HCT116 (cell line): Measurements from ENCODE around the gene HOXD9. TPM values are rescaled to one million over a fixed set of nuclear protein-coding genes. Genes with fewer than 3 reads are reported as not detected.

ENCODE experiments used
- ATF3 ChIP-seq: IDR thresholded peaks from 2 replicates; pipeline ENCODE4 v1.6.1; 2012
- CBX3 ChIP-seq: IDR thresholded peaks from 2 replicates; pipeline ENCODE4 v1.6.1; 2012; ENCODE audit warnings: low read depth
- EGR1 ChIP-seq: IDR thresholded peaks from 2 replicates; pipeline ENCODE4 v1.6.1; 2012; ENCODE audit warnings: low read depth
- EZH2 ChIP-seq: fragments of 200-600 bp; sonication (generic); IDR thresholded peaks from 2 replicates; pipeline ENCODE4 v1.6.1; 2017; ENCODE audit warnings: antibody characterized with exemption, mixed run types
- EZH2phosphoT487 ChIP-seq: fragments of 200-600 bp; IDR thresholded peaks from 2 replicates; pipeline ENCODE4 v1.6.1; 2018; ENCODE audit warnings: antibody characterized with exemption, borderline replicate concordance
- FOSL1 ChIP-seq: IDR thresholded peaks from 2 replicates; pipeline ENCODE4 v1.6.1; 2012; ENCODE audit warnings: low read depth
- JUND ChIP-seq: IDR thresholded peaks from 2 replicates; pipeline ENCODE4 v1.6.1; 2012
- POLR2AphosphoS5 ChIP-seq: IDR thresholded peaks from 2 replicates; pipeline ENCODE4 v1.6.1; 2011; ENCODE audit warnings: mild to moderate bottlenecking, low read depth, low read length, moderate library complexity
- total RNA-seq: library from RNA; stranded (reverse); gene quantifications from one replicate; pipeline ENCODE4 v1.2.1, GENCODE V29; 2021; ENCODE audit not compliant: unreplicated experiment
- TF ChIP-seq, protein P1 (sequence below): IDR thresholded peaks from 2 replicates; pipeline ENCODE4 v1.6.1; 2011; ENCODE audit warnings: mild to moderate bottlenecking, low read length, moderate library complexity; ENCODE audit not compliant: insufficient replicate concordance; ENCODE audit errors: extremely low read depth
- TF ChIP-seq, protein P2 (sequence below), 3 experiments: fragments of 200-600 bp in 1 of 3; sonication (generic) in 1 of 3; IDR thresholded peaks in 2 of 3; conservative IDR thresholded peaks in 1 of 3; 2 replicates each; pipeline ENCODE4 v1.5.1; 2012 to 2017; ENCODE audit warnings: low read depth in 2 of 3, low read length in 2 of 3, antibody characterized with exemption in 1 of 3, borderline replicate concordance in 1 of 3, control low read depth in 1 of 3, mild to moderate bottlenecking in 1 of 3, mixed read lengths in 1 of 3, mixed run types in 1 of 3, moderate library complexity in 1 of 3; ENCODE audit not compliant: insufficient read depth in 1 of 3

HOXD9 gene
- total RNA-seq, 1 experiment from 2014 or later: not detected

GRCh38 chr2:176152350-176153181 is 30.0 kb downstream of the HOXD9 start (continued):
- TF ChIP-seq, protein P1, sequence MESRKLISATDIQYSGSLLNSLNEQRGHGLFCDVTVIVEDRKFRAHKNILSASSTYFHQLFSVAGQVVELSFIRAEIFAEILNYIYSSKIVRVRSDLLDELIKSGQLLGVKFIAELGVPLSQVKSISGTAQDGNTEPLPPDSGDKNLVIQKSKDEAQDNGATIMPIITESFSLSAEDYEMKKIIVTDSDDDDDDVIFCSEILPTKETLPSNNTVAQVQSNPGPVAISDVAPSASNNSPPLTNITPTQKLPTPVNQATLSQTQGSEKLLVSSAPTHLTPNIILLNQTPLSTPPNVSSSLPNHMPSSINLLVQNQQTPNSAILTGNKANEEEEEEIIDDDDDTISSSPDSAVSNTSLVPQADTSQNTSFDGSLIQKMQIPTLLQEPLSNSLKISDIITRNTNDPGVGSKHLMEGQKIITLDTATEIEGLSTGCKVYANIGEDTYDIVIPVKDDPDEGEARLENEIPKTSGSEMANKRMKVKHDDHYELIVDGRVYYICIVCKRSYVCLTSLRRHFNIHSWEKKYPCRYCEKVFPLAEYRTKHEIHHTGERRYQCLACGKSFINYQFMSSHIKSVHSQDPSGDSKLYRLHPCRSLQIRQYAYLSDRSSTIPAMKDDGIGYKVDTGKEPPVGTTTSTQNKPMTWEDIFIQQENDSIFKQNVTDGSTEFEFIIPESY: no peak
- TF ChIP-seq POLR2AphosphoS5 (no peak), ATF3 (no peak), JUND (no peak), CBX3 (no peak), FOSL1 (no peak), EGR1 (no peak), EZH2 (no peak), EZH2phosphoT487 (no peak)
- TF ChIP-seq, protein P2, sequence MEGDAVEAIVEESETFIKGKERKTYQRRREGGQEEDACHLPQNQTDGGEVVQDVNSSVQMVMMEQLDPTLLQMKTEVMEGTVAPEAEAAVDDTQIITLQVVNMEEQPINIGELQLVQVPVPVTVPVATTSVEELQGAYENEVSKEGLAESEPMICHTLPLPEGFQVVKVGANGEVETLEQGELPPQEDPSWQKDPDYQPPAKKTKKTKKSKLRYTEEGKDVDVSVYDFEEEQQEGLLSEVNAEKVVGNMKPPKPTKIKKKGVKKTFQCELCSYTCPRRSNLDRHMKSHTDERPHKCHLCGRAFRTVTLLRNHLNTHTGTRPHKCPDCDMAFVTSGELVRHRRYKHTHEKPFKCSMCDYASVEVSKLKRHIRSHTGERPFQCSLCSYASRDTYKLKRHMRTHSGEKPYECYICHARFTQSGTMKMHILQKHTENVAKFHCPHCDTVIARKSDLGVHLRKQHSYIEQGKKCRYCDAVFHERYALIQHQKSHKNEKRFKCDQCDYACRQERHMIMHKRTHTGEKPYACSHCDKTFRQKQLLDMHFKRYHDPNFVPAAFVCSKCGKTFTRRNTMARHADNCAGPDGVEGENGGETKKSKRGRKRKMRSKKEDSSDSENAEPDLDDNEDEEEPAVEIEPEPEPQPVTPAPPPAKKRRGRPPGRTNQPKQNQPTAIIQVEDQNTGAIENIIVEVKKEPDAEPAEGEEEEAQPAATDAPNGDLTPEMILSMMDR (IDR thresholded peaks at IDR 0.05 in 2 of 3, conservative IDR thresholded peaks at IDR 0.05 in 1 of 3; ENCODE audit: borderline replicate concordance in 1 of 3, insufficient read depth in 1 of 3, low read depth in 2 of 3, low read length in 2 of 3): no peak
